UCSD-AML1 (cell line): ENCODE results near the gene RALGPS1.
A peak's percentile ranks its signal among the peaks of the same experiment; 100 is the strongest.

ENCODE experiments used
- DNase-seq: peaks from one replicate; lab custom pipeline; 2025; ENCODE audit not compliant: unreplicated experiment; lab: John Stamatoyannopoulos, UW

The RALGPS1 gene

GRCh38 chr9:127233989-127234388 lies 319.4 kb downstream of the RALGPS1 start:
- DNase-seq: no peak

GRCh38 chr9:127237801-127238200 lies 323.2 kb downstream of the RALGPS1 start:
- no peak for DNase-seq

GRCh38 chr9:127241354-127241753 lies 326.8 kb downstream of the RALGPS1 start:
- no peak for DNase-seq

GRCh38 chr9:127244609-127245601 lies 330.3 kb downstream of the RALGPS1 start:
- peak; percentile 87 for DNase-seq

GRCh38 chr9:127245637-127246164 lies 331.1 kb downstream of the RALGPS1 start:
- DNase-seq: no peak

- DNase-seq: no peak
These were observed 333.7 kb downstream of the RALGPS1 start for GRCh38 chr9:127248241-127248640.

GRCh38 chr9:127249877-127250276 lies 335.3 kb downstream of the RALGPS1 start:
- no peak for DNase-seq

- no peak for DNase-seq
These were observed 336.4 kb downstream of the RALGPS1 start for GRCh38 chr9:127250896-127251391.

GRCh38 chr9:127252410-127253318 lies 338.1 kb downstream of the RALGPS1 start:
- DNase-seq: no peak

GRCh38 chr9:127253446-127253845 lies 338.9 kb downstream of the RALGPS1 start:
- no peak for DNase-seq

GRCh38 chr9:127255692-127256091 lies 341.1 kb downstream of the RALGPS1 start:
- DNase-seq: no peak

- no peak for DNase-seq
These were observed 341.7 kb downstream of the RALGPS1 start for GRCh38 chr9:127256324-127256723.

GRCh38 chr9:127258606-127259471 lies 344.3 kb downstream of the RALGPS1 start:
- DNase-seq: no peak

GRCh38 chr9:127262602-127263001 lies 348.0 kb downstream of the RALGPS1 start:
- DNase-seq: no peak

GRCh38 chr9:127263237-127263636 lies 348.7 kb downstream of the RALGPS1 start:
- no peak for DNase-seq

- no peak for DNase-seq
These were observed 349.1 kb downstream of the RALGPS1 start for GRCh38 chr9:127263664-127264063.

GRCh38 chr9:127264462-127265219 lies 350.1 kb downstream of the RALGPS1 start, which contains the start of gene GARNL3:
TSS of gene GARNL3 (plus strand) at chr9:127264774. CDS start at chr9:127264878, 104 bp downstream.
- DNase-seq: no peak

- DNase-seq: no peak
These were observed 353.4 kb downstream of the RALGPS1 start for GRCh38 chr9:127267793-127268525.

- no peak for DNase-seq
These were observed 354.9 kb downstream of the RALGPS1 start for GRCh38 chr9:127269449-127269848.
